IPS-18a (cell line): ENCODE results near the gene GSDMA.
"Not testable (repeated sequence)": the region's sequence is repeated elsewhere in the genome, so short reads cannot be mapped to it uniquely, and the experiment has no call there.

Experiments used
- H3K27ac ChIP-seq: one replicate; pipeline ENCODE4 v1.5.1; 2013; ENCODE audit warnings: low read length
- H3K27me3 ChIP-seq: one replicate; pipeline ENCODE4 v1.6.1; 2013; ENCODE audit warnings: mild to moderate bottlenecking, low read length; ENCODE audit not compliant: control insufficient read depth, insufficient read depth
- H3K36me3 ChIP-seq: one replicate; pipeline ENCODE4 v1.6.1; 2013; ENCODE audit warnings: low read depth, low read length; ENCODE audit not compliant: control insufficient read depth
- H3K4me1 ChIP-seq: one replicate; pipeline ENCODE4 v1.6.1; 2013; ENCODE audit warnings: low read depth, low read length; ENCODE audit not compliant: control insufficient read depth
- H3K4me3 ChIP-seq: one replicate; pipeline ENCODE4 v1.5.1; 2013; ENCODE audit warnings: low read length
- H3K9ac ChIP-seq: one replicate; pipeline ENCODE4 v1.6.1; 2013; ENCODE audit warnings: mild to moderate bottlenecking, low read length, moderate library complexity
- H3K9me3 ChIP-seq: one replicate; pipeline ENCODE4 v1.6.1; 2013; ENCODE audit warnings: low read depth, low read length; ENCODE audit not compliant: control insufficient read depth

Gene GSDMA

DNA sequence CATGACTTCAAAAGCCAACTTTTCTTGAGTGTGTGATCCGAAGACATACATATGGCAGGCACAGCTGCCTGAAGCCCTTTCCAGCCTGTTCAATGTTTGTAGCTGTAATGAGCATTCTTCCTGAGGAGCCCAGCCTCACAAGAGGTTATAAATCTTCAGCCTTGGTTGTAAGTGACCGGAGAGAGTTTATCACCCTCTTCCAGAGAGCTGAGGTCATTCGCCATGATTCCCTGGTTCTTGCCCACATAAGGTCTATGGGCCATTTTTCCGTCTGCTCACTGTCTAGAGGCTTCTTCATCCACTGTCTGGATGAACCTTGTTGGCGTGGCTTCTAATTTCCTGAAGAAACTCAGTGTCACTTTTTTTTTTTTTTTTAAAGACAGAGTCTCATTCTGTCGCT is 42.7 kb downstream of the GSDMA start:
- Histone ChIP-seq H3K27me3 (no peaks in the 10 kb centered on the region), H3K4me3 (no peak overlapping the region), H3K4me1 (no peaks in the 10 kb centered on the region), H3K36me3 (no peaks in the 10 kb centered on the region), H3K9me3 (no peaks in the 10 kb centered on the region), H3K9ac (no peak overlapping the region), H3K27ac (no peak overlapping the region)

GRCh38 chr17:40010946-40011500 is 48.2 kb downstream of the GSDMA start:
- H3K4me1 ChIP-seq, H3K4me3 ChIP-seq, H3K36me3 ChIP-seq, H3K27ac ChIP-seq, H3K9ac ChIP-seq, H3K27me3 ChIP-seq, H3K9me3 ChIP-seq: not testable (repeated sequence)

DNA sequence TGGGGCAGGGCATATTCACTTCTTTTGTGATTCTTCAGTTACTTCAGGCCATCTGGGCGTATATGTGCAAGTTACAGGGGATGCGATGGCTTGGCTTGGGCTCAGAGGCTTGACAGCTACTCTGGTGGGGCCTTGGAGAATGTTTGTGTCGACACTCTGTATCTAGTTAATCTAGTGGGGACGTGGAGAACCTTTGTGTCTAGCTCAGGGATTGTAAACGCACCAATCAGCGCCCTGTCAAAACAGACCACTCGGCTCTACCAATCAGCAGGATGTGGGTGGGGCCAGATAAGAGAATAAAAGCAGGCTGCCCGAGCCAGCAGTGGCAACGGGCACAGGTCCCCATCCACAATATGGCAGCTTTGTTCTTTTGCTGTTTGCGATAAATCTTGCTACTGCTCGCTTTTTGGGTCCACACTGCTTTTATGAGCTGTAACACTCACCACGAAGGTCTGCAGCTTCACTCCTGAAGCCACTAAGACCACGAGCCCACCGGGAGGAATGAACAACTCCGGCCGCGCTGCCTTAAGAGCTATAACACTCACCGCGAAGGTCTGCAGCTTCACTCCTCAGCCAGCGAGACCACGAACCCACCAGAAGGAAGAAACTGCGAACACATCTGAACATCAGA is 49.3 kb downstream of the GSDMA start:
- H3K4me3 ChIP-seq, H3K27me3 ChIP-seq, H3K9me3 ChIP-seq, H3K9ac ChIP-seq, H3K36me3 ChIP-seq, H3K27ac ChIP-seq, H3K4me1 ChIP-seq: not testable (repeated sequence)

- H3K36me3 ChIP-seq: no peaks in the 10 kb centered on the region
- no peak overlapping the region for H3K4me3 ChIP-seq
- no peak overlapping the region for H3K9ac ChIP-seq
- H3K9me3 ChIP-seq: no peaks in the 10 kb centered on the region
- peaks cover 17% of the 10 kb centered on the region for H3K4me1 ChIP-seq
- no peak overlapping the region for H3K27ac ChIP-seq
- H3K27me3 ChIP-seq: no peaks in the 10 kb centered on the region
Measured at GRCh38 chr17:40014375-40014980, 51.7 kb downstream of the GSDMA start.

- peaks cover 21% of the 10 kb centered on the region for H3K4me1 ChIP-seq
- no peaks in the 10 kb centered on the region for H3K9me3 ChIP-seq
- H3K36me3 ChIP-seq: peaks cover 7% of the 10 kb centered on the region
- H3K27ac ChIP-seq: no peak within 1 kb of the TSS
- H3K4me3 ChIP-seq: no peak within 1 kb of the TSS
- H3K9ac ChIP-seq: no peak within 1 kb of the TSS
- no peaks in the 10 kb centered on the region for H3K27me3 ChIP-seq
Measured at GRCh38 chr17:40015005-40015997, 52.5 kb downstream of the GSDMA start, which contains the start of gene CSF3. Gene CSF3 (plus strand): TSS chr17:40015440. CDS start chr17:40015475, 35 bp downstream.

DNA sequence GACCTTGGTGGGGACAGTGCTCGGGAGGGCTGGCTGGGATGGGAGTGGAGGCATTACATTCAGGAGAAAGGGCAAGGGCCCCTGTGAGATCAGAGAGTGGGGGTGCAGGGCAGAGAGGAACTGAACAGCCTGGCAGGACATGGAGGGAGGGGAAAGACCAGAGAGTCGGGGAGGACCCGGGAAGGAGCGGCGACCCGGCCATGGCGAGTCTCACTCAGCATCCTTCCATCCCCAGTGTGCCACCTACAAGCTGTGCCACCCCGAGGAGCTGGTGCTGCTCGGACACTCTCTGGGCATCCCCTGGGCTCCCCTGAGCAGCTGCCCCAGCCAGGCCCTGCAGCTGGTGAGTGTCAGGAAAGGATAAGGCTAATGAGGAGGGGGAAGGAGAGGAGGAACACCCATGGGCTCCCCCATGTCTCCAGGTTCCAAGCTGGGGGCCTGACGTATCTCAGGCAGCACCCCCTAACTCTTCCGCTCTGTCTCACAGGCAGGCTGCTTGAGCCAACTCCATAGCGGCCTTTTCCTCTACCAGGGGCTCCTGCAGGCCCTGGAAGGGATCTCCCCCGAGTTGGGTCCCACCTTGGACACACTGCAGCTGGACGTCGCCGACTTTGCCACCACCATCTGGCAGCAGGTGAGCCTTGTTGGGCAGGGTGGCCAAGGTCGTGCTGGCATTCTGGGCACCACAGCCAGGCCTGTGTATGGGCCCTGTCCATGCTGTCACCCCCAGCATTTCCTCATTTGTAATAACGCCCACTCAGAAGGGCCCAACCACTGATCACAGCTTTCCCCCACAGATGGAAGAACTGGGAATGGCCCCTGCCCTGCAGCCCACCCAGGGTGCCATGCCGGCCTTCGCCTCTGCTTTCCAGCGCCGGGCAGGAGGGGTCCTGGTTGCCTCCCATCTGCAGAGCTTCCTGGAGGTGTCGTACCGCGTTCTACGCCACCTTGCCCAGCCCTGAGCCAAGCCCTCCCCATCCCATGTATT is 53.5 kb downstream of the GSDMA start:
- Histone ChIP-seq H3K9me3 (no peaks in the 10 kb centered on the region), H3K4me1 (peaks cover 21% of the 10 kb centered on the region), H3K27ac (no peak overlapping the region), H3K4me3 (no peak overlapping the region), H3K27me3 (no peaks in the 10 kb centered on the region), H3K36me3 (peaks cover 12% of the 10 kb centered on the region), H3K9ac (no peak overlapping the region)

GRCh38 chr17:40017422-40018080 is 54.7 kb downstream of the GSDMA start:
- Histone ChIP-seq H3K27me3 (no peaks in the 10 kb centered on the region), H3K27ac (no peak overlapping the region), H3K4me1 (peaks cover 21% of the 10 kb centered on the region), H3K36me3 (peaks cover 22% of the 10 kb centered on the region), H3K4me3 (no peak overlapping the region), H3K9ac (no peak overlapping the region), H3K9me3 (no peaks in the 10 kb centered on the region)

DNA sequence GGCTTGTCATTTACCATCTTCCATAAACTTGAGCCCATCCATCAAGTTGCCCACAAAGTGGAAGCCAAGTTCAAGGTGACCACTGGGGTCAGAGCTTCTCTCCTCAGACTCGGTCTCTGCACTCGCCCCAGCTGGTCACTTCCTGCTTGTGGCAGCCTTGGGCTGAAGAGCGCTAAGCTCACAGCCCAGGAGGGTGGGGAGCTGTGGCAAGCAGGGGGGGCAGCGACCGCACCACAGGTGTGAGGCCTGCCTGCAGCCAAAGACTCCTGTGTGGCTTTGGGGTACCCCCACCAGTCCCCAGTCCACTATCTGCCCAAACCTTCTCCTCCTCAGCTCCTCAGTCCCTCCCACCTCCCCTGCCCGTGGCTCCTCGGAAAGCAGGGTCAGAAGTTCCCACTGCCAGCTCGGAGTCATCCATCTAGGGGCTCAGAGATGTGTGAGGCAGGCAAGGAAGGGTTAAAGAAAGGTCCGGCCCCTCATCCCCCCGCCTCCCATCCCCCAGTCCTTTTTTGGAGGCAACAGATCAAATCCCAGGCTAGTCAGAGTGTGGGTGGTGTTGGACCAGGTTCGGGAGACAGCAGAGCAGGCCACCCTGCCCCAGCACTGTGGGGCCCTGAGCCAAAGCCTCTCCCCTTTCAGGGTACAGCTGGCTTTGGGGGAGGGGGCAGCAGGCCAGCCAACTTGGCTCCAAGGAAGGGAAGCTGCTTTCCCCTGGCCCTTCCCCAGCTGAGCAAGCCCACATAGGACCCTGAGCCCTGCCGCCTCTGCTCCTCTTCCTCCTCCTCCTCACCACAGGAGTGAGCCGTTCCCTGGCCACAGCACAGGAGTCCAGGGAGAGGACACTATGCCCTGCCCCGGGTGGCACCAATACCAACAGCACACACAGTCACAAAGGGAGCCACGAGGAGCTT is 55.7 kb downstream of the GSDMA start:
- peaks cover 21% of the 10 kb centered on the region for H3K4me1 ChIP-seq
- peak overlapping the region; percentile 59 for H3K27ac ChIP-seq
- H3K27me3 ChIP-seq: no peaks in the 10 kb centered on the region
- peak overlapping the region; percentile 9 for H3K9ac ChIP-seq
- peak overlapping the region; percentile 8 for H3K4me3 ChIP-seq
- H3K36me3 ChIP-seq: peaks cover 24% of the 10 kb centered on the region
- H3K9me3 ChIP-seq: no peaks in the 10 kb centered on the region

DNA sequence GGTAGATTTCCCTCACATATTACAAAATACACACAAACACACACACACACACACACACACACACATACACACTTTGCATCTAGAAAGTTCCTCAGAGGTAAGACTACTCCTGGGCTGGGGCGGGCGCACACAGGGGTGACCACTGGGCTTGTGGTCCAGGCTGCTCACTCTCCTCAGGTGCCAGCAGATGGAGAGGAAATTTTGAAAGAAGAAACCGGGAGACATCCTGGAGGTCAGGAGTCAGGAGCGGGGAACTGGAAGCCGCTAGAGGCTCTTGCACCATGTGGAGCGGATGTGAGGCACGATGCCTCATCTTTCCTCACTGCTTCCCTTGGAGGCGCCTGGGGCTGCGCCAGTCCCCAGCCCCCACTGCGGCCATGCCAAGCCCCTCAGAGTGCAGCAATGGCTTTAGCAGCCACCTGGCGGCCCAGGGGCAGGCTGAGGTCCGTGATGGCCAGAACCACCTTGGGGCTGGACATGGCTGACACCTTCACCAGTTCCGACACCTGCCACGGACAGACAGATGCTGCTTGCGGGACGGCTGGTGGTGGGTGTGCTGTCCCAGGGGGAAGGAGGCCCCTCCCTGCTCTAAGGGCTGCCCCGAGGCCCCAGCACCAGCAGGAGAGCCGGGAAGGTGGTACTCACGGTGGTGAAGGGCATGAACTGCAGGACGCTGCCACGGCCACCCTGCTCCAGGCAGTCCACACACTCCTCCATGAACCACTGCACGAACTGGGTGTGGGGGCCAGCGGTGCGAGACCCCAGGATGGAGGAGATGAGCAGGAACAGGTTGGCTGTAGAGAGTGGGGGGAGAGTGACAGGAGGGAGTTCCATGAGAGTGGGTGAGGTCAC is 56.6 kb downstream of the GSDMA start:
- Histone ChIP-seq H3K4me1 (peaks cover 21% of the 10 kb centered on the region), H3K27ac (no peak overlapping the region), H3K4me3 (peak overlapping the region; percentile 8), H3K36me3 (peaks cover 24% of the 10 kb centered on the region), H3K9me3 (no peaks in the 10 kb centered on the region), H3K27me3 (no peaks in the 10 kb centered on the region), H3K9ac (no peak overlapping the region)
